Activated T-helper 1 cell treated with anti-CD3 and anti-CD28 coated beads, Interleukin-12 subunit alpha, Interleukin-12 subunit beta, Interleukin-2, Interleukin-4 antibody, amounts not matched to agents 30 ng/mL and 10 ng/mL and 1 ng/mL, durations not matched to agents 14 hours and 24 hours and 36 hours (primary cell): Measurements from ENCODE around the gene RAB11FIP4. TPM values are rescaled to one million over a fixed set of nuclear protein-coding genes. Genes with fewer than 3 reads are reported as not detected.

Experiments used
- DNase-seq: peaks from one replicate; pipeline ENCODE4 v3.0.0; 2021; ENCODE audit warnings: low spot score
- H3K27ac Mint-ChIP-seq: one replicate; pipeline ENCODE4 v1.8.0; 2021; ENCODE audit warnings: mild to moderate bottlenecking, mixed read lengths
- H3K27me3 Mint-ChIP-seq: one replicate; pipeline ENCODE4 v1.8.0; 2022; ENCODE audit warnings: mild to moderate bottlenecking, moderate library complexity, mixed read lengths; ENCODE audit not compliant: insufficient read depth
- H3K36me3 Mint-ChIP-seq: one replicate; pipeline ENCODE4 v1.8.0; 2021; ENCODE audit warnings: low read depth, mixed read lengths
- H3K4me1 Mint-ChIP-seq: one replicate; pipeline ENCODE4 v1.8.0; 2021; ENCODE audit warnings: low read depth, mixed read lengths
- H3K4me3 Mint-ChIP-seq: one replicate; pipeline ENCODE4 v1.8.0; 2021; ENCODE audit warnings: mild to moderate bottlenecking, moderate library complexity, mixed read lengths
- H3K9me3 Mint-ChIP-seq: one replicate; pipeline ENCODE4 v1.8.0; 2021; ENCODE audit warnings: mixed read lengths
- intact Hi-C: fragments of 100-400 bp; cut with micrococcal nuclease; formaldehyde crosslinking; loops from one replicate; pipeline ENCODE4 v1.15.1; 2024
- total RNA-seq: library from RNA; stranded (reverse); gene quantifications from 2 replicates; pipeline ENCODE4 v1.2.3, GENCODE V29; 2022

Gene RAB11FIP4
- total RNA-seq, 1 donor from 2014 or later, result 28.7 TPM

- peak overlapping the region; percentile 59 for H3K4me3 Mint-ChIP-seq
- intact Hi-C loops, result loop anchor here (2.0 to 5.0 kb wide), 2 partner anchors 173 to 365 kb away; partner anchors contain the start of gene COPRS
- no peaks in the 10 kb centered on the region for H3K27me3 Mint-ChIP-seq
These were observed 100.7 kb downstream of the RAB11FIP4 start for GRCh38 chr17:31492206-31492605.

DNA sequence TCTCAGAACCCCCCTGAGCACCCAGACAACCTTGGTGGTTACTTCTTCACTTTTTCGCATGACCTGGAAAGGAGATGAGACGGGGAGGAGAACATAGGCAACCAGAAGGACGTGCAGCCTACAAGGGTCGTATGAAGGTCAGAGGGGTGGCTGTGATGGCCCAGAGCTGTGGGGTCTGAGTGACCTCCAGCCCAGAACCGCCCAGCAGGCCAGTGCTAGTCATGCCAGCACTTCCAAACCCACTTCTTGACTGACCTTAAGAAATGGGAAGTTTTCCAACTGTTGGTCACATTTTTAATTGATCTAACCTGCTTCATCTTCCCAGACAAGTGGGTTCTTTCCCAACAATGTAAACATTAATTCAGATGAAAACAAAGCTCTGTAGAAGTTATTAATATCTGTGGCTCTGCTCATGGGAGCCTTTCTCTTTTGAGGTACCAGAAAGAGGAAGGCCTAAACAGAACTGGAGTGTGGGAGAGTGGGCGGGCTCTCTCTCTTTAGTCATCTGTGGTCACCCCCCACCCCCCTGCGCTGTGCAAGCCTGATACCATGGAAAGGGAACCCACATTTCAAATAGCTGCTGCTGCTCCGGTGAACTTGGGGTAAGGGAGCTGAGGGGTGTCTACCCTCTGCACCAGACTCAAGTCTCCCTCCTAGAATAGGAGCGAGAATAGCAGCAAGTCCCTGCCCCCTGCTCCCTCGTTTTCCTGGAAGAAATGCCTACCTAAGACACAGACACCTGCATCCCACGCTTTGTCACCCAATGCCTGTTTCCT is 101.6 kb downstream of the RAB11FIP4 start:
- peak; percentile 31 for DNase-seq
- intact Hi-C loops, result loop anchor here (1.0 to 5.0 kb wide), 3 partner anchors 12 to 364 kb away; partner anchors contain the start of gene COPRS
- Mint-ChIP-seq H3K36me3 (peaks cover 5% of the 10 kb centered on the region), H3K9me3 (no peaks in the 10 kb centered on the region), H3K4me1 (peaks cover 68% of the 10 kb centered on the region), H3K4me3 (peak overlapping the region; percentile 67), H3K27me3 (no peaks in the 10 kb centered on the region), H3K27ac (peak overlapping the region; percentile 91)

More at GRCh38 chr17:31492206-31492605, 100.7 kb downstream of the RAB11FIP4 start:
- H3K27ac Mint-ChIP-seq, result peak overlapping the region; percentile 45
- H3K36me3 Mint-ChIP-seq, result peaks cover 5% of the 10 kb centered on the region
- H3K9me3 Mint-ChIP-seq, result no peaks in the 10 kb centered on the region
- DNase-seq, result no peak
- peaks cover 72% of the 10 kb centered on the region for H3K4me1 Mint-ChIP-seq

- Mint-ChIP-seq H3K27ac (peak overlapping the region; percentile 91), H3K4me3 (peak overlapping the region; percentile 67), H3K36me3 (peaks cover 5% of the 10 kb centered on the region), H3K27me3 (no peaks in the 10 kb centered on the region), H3K4me1 (peaks cover 68% of the 10 kb centered on the region), H3K9me3 (no peaks in the 10 kb centered on the region)
- DNase-seq, result no peak
- intact Hi-C loops, result loop anchor here (1.0 to 5.0 kb wide), 5 partner anchors 12 to 364 kb away; partner anchors contain the start of gene COPRS
These were observed 102.2 kb downstream of the RAB11FIP4 start for GRCh38 chr17:31493656-31494155.

DNA sequence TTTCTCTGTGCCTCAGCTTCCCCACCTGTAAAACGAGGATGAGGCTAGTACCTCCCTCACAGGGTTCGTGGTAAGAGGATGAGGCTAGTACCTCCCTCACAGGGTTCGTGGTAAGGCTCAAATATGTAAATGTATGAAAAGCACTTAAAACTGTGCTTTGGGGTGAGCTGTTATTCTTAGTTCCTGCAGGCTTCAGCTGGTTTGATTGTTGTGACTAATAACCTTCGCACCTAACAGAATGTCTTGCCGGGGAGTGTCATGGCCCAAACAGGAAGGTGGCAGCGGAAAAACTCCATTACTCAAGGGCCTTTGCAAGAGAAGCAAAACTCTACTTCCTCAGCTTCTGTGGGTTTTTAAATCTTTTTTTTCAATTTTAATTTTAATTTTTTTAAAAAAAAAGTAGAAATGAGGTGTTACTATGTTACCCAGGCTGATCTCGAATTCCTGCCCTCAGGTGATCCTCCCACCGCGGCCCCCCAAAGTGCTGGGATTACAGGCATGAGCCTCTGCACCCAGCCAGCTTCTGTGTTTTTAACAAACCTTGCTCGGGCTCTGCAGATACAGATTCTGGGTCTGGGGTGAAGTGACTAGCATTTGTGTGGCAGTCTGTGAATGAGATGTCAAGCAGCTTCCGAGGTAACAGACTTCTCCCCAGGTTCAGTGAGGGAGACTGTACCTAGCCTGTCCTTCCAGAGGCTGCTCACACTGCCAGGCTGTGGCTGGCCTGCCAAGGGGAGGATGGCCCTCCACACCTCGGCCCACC is 103.0 kb downstream of the RAB11FIP4 start:
- Mint-ChIP-seq H3K36me3 (peaks cover 5% of the 10 kb centered on the region), H3K9me3 (no peaks in the 10 kb centered on the region), H3K27ac (peak overlapping the region; percentile 91), H3K4me3 (peak overlapping the region; percentile 67), H3K4me1 (peaks cover 68% of the 10 kb centered on the region), H3K27me3 (no peaks in the 10 kb centered on the region)
- DNase-seq, result peak; percentile 59
- intact Hi-C loops, result loop anchor here (1.0 to 5.0 kb wide), 3 partner anchors 14 to 363 kb away; partner anchors contain the start of gene COPRS

- Mint-ChIP-seq H3K27ac (peak overlapping the region; percentile 91), H3K4me3 (peak overlapping the region; percentile 58), H3K9me3 (no peaks in the 10 kb centered on the region), H3K27me3 (no peaks in the 10 kb centered on the region), H3K36me3 (peaks cover 2% of the 10 kb centered on the region), H3K4me1 (peaks cover 68% of the 10 kb centered on the region)
- intact Hi-C loops, result loop anchor here (2.0 kb wide), 1 partner anchor 54 kb away; no protein-coding TSS in a partner anchor
- no peak for DNase-seq
These were observed 103.8 kb downstream of the RAB11FIP4 start for GRCh38 chr17:31495022-31495885.

DNA sequence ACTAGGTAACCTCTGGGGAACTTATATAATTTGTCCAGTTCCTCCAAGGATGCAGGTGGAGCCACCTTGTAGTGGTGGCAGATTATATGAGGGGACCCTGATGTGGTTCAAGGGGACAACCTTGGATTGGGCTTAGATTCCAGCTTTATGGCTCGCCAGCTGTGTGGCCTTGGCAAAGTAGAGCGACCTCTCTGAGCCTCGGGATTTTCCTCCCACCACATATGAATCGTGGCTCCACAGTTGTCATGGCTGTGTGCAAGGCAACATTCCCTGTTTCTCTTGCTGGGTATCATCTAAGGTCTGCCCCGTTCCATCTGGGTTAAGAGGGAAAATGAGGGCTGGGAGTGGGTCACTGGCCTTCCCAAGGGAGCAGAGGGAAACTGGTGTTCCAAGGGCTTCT is 104.6 kb downstream of the RAB11FIP4 start:
- Mint-ChIP-seq H3K36me3 (peaks cover 2% of the 10 kb centered on the region), H3K4me1 (peaks cover 63% of the 10 kb centered on the region), H3K27ac (no peak overlapping the region), H3K27me3 (no peaks in the 10 kb centered on the region), H3K4me3 (no peak overlapping the region), H3K9me3 (no peaks in the 10 kb centered on the region)
- DNase-seq, result no peak
- intact Hi-C loops, result no loop called here

DNA sequence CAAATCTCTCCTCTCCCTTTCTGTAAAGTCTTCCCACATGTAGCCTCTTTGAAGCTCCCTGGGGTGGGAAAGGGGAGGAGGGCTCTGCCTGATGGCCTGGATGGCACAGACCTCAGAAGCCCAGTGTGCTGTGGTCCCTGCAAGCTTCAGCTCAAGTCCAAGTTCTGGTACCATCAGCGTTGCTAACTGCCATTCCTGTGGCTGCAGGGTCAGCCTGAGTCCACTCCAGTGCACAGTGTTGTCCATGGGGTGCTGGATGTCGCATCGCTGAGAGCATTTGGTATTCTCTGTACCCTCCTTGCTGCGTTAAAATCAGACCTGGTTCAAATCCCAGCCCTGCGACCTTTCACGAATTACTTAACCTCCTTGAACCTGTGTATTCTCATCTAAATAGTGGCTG is 105.1 kb downstream of the RAB11FIP4 start:
- Mint-ChIP-seq H3K27me3 (no peaks in the 10 kb centered on the region), H3K9me3 (no peaks in the 10 kb centered on the region), H3K4me1 (peaks cover 58% of the 10 kb centered on the region), H3K36me3 (peaks cover 2% of the 10 kb centered on the region), H3K27ac (no peak overlapping the region), H3K4me3 (no peak overlapping the region)
- DNase-seq, result no peak
- intact Hi-C loops, result no loop called here

GRCh38 chr17:31497431-31497830 is 106.0 kb downstream of the RAB11FIP4 start:
- intact Hi-C loops, result no loop called here
- H3K27ac Mint-ChIP-seq, result no peak overlapping the region
- peaks cover 2% of the 10 kb centered on the region for H3K36me3 Mint-ChIP-seq

GRCh38 chr17:31497994-31498826 is 106.7 kb downstream of the RAB11FIP4 start:
- no peak for DNase-seq
- Mint-ChIP-seq H3K27ac (no peak overlapping the region), H3K4me3 (no peak overlapping the region), H3K4me1 (peaks cover 42% of the 10 kb centered on the region), H3K9me3 (no peaks in the 10 kb centered on the region), H3K36me3 (no peaks in the 10 kb centered on the region), H3K27me3 (no peaks in the 10 kb centered on the region)
- intact Hi-C loops, result no loop called here

More at GRCh38 chr17:31497431-31497830, 106.0 kb downstream of the RAB11FIP4 start:
- Mint-ChIP-seq H3K4me1 (peaks cover 50% of the 10 kb centered on the region), H3K4me3 (no peak overlapping the region), H3K9me3 (no peaks in the 10 kb centered on the region), H3K27me3 (no peaks in the 10 kb centered on the region)
- no peak for DNase-seq

- H3K4me1 Mint-ChIP-seq, result peaks cover 29% of the 10 kb centered on the region
- no peak for DNase-seq
- no peaks in the 10 kb centered on the region for H3K27me3 Mint-ChIP-seq
- intact Hi-C loops, result no loop called here
- H3K36me3 Mint-ChIP-seq, result no peaks in the 10 kb centered on the region
- no peak overlapping the region for H3K4me3 Mint-ChIP-seq
- H3K9me3 Mint-ChIP-seq, result no peaks in the 10 kb centered on the region
- H3K27ac Mint-ChIP-seq, result no peak overlapping the region
These were observed 108.5 kb downstream of the RAB11FIP4 start for GRCh38 chr17:31499771-31500554.

DNA sequence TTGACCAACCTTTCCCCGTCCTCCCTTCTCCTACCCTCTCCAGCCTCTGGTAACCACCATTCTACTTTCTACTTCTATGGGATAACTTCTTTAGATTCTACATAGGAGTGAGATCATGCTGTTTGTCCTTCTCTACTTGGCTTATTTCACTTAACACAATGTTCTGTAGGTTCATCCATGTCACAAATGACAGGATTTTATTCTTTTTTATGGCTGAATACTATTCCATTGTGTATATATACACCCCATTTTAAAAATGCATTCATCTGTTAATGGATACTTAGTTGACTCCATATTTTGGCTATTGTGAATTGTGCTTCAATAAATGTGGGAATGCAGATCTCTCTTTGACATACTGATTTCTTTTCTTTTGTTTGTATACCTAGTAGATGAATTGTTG is 115.0 kb downstream of the RAB11FIP4 start:
- Mint-ChIP-seq H3K27me3 (peaks cover 2% of the 10 kb centered on the region), H3K4me1 (peaks cover 54% of the 10 kb centered on the region), H3K36me3 (peaks cover 3% of the 10 kb centered on the region), H3K27ac (no peak overlapping the region), H3K9me3 (no peaks in the 10 kb centered on the region), H3K4me3 (no peak overlapping the region)
- no peak for DNase-seq
- intact Hi-C loops, result loop anchor here (5.0 kb wide), 1 partner anchor 69 kb away; no protein-coding TSS in a partner anchor
